MM.1S (cell line): Measurements from ENCODE around the gene UNKL.

Experiments used
- DNase-seq: peaks from one replicate; pipeline ENCODE4 v3.0.0-alpha.2; 2015
- H2AFZ ChIP-seq: fragments of 300-600 bp; sonication (generic); 2 replicates; pipeline ENCODE4 v1.6.0; 2016; ENCODE audit warnings: antibody characterized with exemption, low read length
- H3F3A ChIP-seq: fragments of 300-600 bp; sonication (generic); 2 replicates; pipeline ENCODE4 v1.6.1; 2016; ENCODE audit warnings: mild to moderate bottlenecking, antibody characterized with exemption, low read length, moderate library complexity, mixed read lengths; ENCODE audit not compliant: insufficient read depth
- H3K27ac ChIP-seq: fragments of 300-600 bp; sonication (generic); 2 replicates; pipeline ENCODE4 v1.5.1; 2016; ENCODE audit warnings: mild to moderate bottlenecking, low read length
- H3K27me3 ChIP-seq: fragments of 300-600 bp; sonication (generic); replicated peaks from 2 replicates; pipeline ENCODE4 v1.6.0; 2016; ENCODE audit warnings: low read length; ENCODE audit not compliant: insufficient read depth
- H3K36me3 ChIP-seq: fragments of 300-600 bp; sonication (generic); replicated peaks from 2 replicates; pipeline ENCODE4 v1.6.1; 2016; ENCODE audit warnings: mild to moderate bottlenecking, low read length, mixed read lengths; ENCODE audit not compliant: insufficient read depth
- H3K4me1 ChIP-seq: fragments of 300-600 bp; sonication (generic); 2 replicates; pipeline ENCODE4 v1.6.1; 2016; ENCODE audit warnings: low read length, mixed read lengths
- H3K4me2 ChIP-seq: fragments of 300-600 bp; sonication (generic); 2 replicates; pipeline ENCODE4 v1.6.0; 2016; ENCODE audit warnings: low read depth, low read length
- H3K4me3 ChIP-seq: fragments of 300-600 bp; sonication (generic); 2 replicates; pipeline ENCODE4 v1.5.1; 2016; ENCODE audit warnings: low read length, mixed read lengths
- H3K79me2 ChIP-seq: fragments of 300-600 bp; sonication (generic); 2 replicates; pipeline ENCODE4 v1.6.1; 2016; ENCODE audit warnings: mixed run types, low read length, mixed read lengths
- H3K9ac ChIP-seq: fragments of 300-600 bp; sonication (generic); 2 replicates; pipeline ENCODE4 v1.6.1; 2016; ENCODE audit warnings: low read length, mixed read lengths
- H3K9me2 ChIP-seq: fragments of 300-600 bp; sonication (generic); replicated peaks from 2 replicates; pipeline ENCODE4 v1.6.1; 2016; ENCODE audit warnings: mild to moderate bottlenecking, low read length, mixed read lengths; ENCODE audit not compliant: insufficient read depth
- H3K9me3 ChIP-seq: fragments of 300-600 bp; sonication (generic); replicated peaks from 2 replicates; pipeline ENCODE4 v1.6.1; 2016; ENCODE audit warnings: mild to moderate bottlenecking, low read length, mixed read lengths; ENCODE audit not compliant: insufficient read depth
- H4K20me1 ChIP-seq: fragments of 300-600 bp; sonication (generic); 2 replicates; pipeline ENCODE4 v1.6.1; 2016; ENCODE audit warnings: mild to moderate bottlenecking, low read length, moderate library complexity, mixed read lengths; ENCODE audit not compliant: insufficient read depth
- CTCF ChIP-seq: fragments of 300-600 bp; sonication (generic); IDR thresholded peaks from 2 replicates; pipeline ENCODE4 v1.5.1; 2016; ENCODE audit warnings: antibody characterized with exemption, low read length, mixed read lengths
- EZH2 ChIP-seq: fragments of 300-600 bp; sonication (generic); optimal IDR thresholded peaks from 2 replicates; pipeline ENCODE3; 2017; ENCODE audit warnings: low read depth, mild to moderate bottlenecking, antibody characterized with exemption, low read length, mixed read lengths
- EZH2phosphoT487 ChIP-seq: fragments of 300-600 bp; sonication (generic); IDR thresholded peaks from 2 replicates; pipeline ENCODE4 v1.6.1; 2018; ENCODE audit warnings: antibody characterized with exemption, low read length

Gene UNKL

GRCh38 chr16:1366712-1367299, 47.7 kb downstream of the UNKL start:
- Histone ChIP-seq H4K20me1 (0 out of 2 replicates have a peak, but pooled peaks cover 6% of the 10 kb centered on the region), H3F3A (peaks cover 4% of the 10 kb centered on the region; the same call in 1 of the 2 replicates), H3K27ac (no peak overlapping the region), H3K9me3 (no peaks in the 10 kb centered on the region), H3K9ac (no peak overlapping the region), H2AFZ (no peak overlapping the region), H3K79me2 (peaks cover 41% of the 10 kb centered on the region), H3K27me3 (no peaks in the 10 kb centered on the region), H3K4me1 (no peaks in the 10 kb centered on the region), H3K9me2 (no peaks in the 10 kb centered on the region), H3K36me3 (peaks cover 19% of the 10 kb centered on the region; the same call in 1 of the 2 replicates), H3K4me2 (no peak overlapping the region), H3K4me3 (no peak overlapping the region)
- no peak for TF ChIP-seq CTCF
- TF ChIP-seq EZH2phosphoT487, result no peak
- no peak for TF ChIP-seq EZH2
- DNase-seq, result no peak

GRCh38 chr16:1366060-1366711, 48.3 kb downstream of the UNKL start:
- Histone ChIP-seq H3K27me3 (no peaks in the 10 kb centered on the region), H3K27ac (no peak overlapping the region), H3K9me3 (no peaks in the 10 kb centered on the region), H3K4me1 (no peaks in the 10 kb centered on the region), H3K4me3 (no peak overlapping the region), H3K9ac (no peak overlapping the region), H3K79me2 (peaks cover 43% of the 10 kb centered on the region), H4K20me1 (0 out of 2 replicates have a peak, but pooled peaks cover 6% of the 10 kb centered on the region), H3K9me2 (no peaks in the 10 kb centered on the region), H2AFZ (no peak overlapping the region), H3K4me2 (no peak overlapping the region), H3K36me3 (peaks cover 19% of the 10 kb centered on the region; the same call in 1 of the 2 replicates), H3F3A (peaks cover 4% of the 10 kb centered on the region; the same call in 1 of the 2 replicates)
- TF ChIP-seq CTCF, result no peak
- no peak for TF ChIP-seq EZH2
- TF ChIP-seq EZH2phosphoT487, result no peak
- DNase-seq, result no peak

GRCh38 chr16:1364510-1364909, 50.0 kb downstream of the UNKL start:
- TF ChIP-seq CTCF (no peak), EZH2 (no peak), EZH2phosphoT487 (no peak)
- Histone ChIP-seq H3K9me3 (no peaks in the 10 kb centered on the region), H3K79me2 (peaks cover 59% of the 10 kb centered on the region), H3K36me3 (peaks cover 19% of the 10 kb centered on the region), H4K20me1 (0 out of 2 replicates have a peak, but pooled peaks cover 6% of the 10 kb centered on the region), H3F3A (peaks cover 7% of the 10 kb centered on the region; the same call in 1 of the 2 replicates), H3K4me1 (no peaks in the 10 kb centered on the region), H3K4me2 (no peak overlapping the region), H3K27ac (no peak overlapping the region), H3K27me3 (no peaks in the 10 kb centered on the region), H2AFZ (no peak overlapping the region), H3K9ac (no peak overlapping the region), H3K9me2 (no peaks in the 10 kb centered on the region), H3K4me3 (no peak overlapping the region)
- DNase-seq, result no peak
